KOPT-K1 (cell line): ENCODE data around the gene ADH6.

Experiments
- H3K27ac ChIP-seq: fragments of 200-600 bp; sonication (generic); 2 replicates; pipeline ENCODE4 v1.5.1; 2016; ENCODE audit warnings: antibody characterized with exemption, mild to moderate bottlenecking, low read depth, low read length; ENCODE audit not compliant: poor library complexity, severe bottlenecking
- H3K36me3 ChIP-seq: fragments of 200-600 bp; sonication (generic); 2 replicates; pipeline ENCODE4 v1.5.1; 2017; ENCODE audit warnings: antibody characterized with exemption, mild to moderate bottlenecking, low read length, moderate library complexity; ENCODE audit not compliant: insufficient read depth
- H3K9me3 ChIP-seq: fragments of 200-600 bp; sonication (generic); 2 replicates; pipeline ENCODE4 v1.5.1; 2017; ENCODE audit warnings: antibody characterized with exemption, low read length, mild to moderate bottlenecking; ENCODE audit not compliant: insufficient read depth, poor library complexity, severe bottlenecking

The ADH6 gene

DNA sequence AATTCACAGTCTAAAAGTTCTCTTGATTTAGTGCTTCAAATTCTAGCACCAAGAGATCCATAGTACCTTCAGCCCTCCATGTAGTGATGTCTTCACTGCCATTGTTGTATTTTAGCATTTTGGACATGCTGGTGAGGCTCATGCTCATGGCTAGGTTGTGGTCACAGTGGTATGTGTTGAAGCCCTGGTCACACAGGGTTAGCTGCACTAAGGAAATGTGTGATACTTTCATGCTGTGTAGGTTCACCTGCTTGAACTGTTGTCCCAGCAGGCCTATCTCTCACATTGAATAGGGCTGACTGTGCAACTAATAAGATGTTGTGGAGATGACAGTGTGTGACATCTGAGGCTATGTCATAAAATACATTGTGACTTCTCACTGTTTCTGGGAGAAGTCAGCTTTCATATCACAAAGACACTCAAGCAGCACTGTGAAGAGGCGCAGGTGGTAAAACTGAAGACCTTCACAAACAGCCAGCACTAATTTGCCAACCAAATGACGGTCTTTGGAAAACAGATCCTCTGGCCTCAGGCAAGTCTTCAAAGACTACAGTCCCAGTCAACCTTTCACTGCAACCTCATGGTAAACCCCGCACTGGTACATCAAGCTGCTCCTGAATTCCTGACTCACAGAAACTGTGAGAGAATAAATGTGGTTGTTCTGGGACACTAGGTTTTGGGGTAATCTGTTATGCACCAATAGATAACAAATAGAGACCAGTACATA lies 57.5 kb downstream of the ADH6 start:
- no peak overlapping the region for H3K27ac ChIP-seq
- H3K9me3 ChIP-seq, result no peaks in the 10 kb centered on the region
- H3K36me3 ChIP-seq, result no peaks in the 10 kb centered on the region

DNA sequence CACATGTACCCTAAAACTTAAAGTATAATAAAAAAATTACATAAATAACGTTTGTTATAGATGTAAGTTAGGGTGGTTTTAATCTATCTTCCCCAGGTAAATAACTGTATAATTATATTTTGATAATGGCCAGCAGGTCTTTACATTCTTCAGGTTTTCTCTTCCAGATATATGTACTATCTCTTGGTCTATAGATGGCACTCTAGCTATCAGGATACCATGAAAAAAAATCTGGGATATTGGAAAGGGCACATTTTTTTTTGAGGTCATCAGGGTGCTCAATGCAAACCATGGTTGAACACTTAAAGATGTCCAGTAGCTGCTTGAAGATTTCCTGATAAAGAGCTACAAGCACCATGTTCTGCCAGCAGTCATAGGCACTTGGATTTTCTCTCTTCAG lies 59.3 kb downstream of the ADH6 start:
- H3K36me3 ChIP-seq, result no peaks in the 10 kb centered on the region
- H3K27ac ChIP-seq, result no peak overlapping the region
- no peaks in the 10 kb centered on the region for H3K9me3 ChIP-seq

DNA sequence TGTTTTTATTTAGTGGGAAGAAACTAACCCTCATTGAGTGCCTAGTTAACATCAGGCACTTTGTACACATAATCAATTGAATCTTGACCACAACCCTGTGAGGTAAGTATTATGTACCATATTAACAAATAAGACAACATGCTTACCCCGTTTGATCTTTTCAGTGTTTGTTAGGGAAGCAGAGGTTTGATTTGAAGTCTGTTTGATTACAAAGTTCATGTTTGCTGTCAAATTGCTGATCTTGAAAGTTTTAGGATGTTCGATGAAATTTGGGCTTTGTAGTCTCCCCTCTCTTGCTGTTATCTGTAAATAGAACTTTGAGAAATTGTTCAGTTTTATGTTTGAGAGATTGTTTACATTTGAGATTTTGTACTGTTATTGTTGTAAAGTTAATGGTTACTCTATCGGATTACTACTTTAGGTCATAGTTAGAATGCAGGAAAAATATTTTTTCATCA lies 61.5 kb downstream of the ADH6 start:
- H3K9me3 ChIP-seq, result no peaks in the 10 kb centered on the region
- H3K36me3 ChIP-seq, result no peaks in the 10 kb centered on the region
- H3K27ac ChIP-seq, result no peak overlapping the region

DNA sequence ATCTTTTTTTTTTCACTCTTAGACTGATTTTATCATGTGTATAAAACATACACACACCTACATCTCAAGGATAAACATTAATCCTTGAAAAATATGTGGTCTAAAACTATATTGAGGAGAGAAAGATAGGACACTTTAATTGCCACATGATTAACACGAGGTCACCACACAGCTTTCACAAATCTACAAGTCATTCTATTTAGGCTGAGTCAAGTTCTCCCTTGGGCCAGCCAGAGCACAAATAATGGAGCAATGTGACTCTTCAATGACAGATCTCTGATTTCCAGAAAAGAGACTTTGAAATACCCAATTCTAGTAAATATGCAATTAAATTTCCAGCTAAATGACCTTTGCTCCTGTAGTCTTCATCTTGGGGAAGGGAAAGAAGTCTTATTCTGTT lies 62.1 kb downstream of the ADH6 start:
- Histone ChIP-seq H3K27ac (no peak overlapping the region), H3K36me3 (no peaks in the 10 kb centered on the region), H3K9me3 (no peaks in the 10 kb centered on the region)

DNA sequence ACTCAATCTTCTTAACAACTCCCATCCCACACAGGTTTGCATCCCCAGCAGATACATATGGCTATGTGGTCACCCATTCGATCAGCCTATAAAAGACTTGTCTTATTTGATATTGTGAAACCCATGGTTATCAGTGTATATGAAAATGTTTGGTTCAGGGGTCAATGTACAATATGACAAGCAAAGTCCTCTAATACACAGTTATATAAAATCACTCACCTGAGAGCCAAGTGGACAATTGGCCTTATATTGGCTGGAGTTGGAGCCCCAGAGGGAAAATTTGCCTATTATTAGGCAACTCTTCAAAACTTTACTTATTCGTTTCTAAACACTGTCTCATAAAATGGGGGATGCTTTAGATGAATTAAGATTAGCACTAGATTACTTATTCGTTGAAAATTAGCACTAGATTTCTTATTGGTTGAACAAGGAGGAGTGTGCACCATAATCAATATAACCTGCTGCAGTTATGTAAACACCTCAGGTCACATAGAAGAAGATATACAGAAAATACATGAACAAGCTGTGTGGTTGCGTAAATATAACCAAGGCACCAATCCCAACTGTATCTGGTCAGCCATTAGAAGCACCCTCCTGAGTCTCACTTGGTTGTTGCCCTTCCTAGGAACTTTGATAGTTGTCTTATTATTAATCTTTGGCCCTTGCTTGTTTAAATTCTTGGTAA lies 64.2 kb downstream of the ADH6 start:
- Histone ChIP-seq H3K27ac (no peak overlapping the region), H3K9me3 (no peaks in the 10 kb centered on the region), H3K36me3 (no peaks in the 10 kb centered on the region)
